ENCODE data around the gene TRAIP.
A peak's percentile ranks its signal among the peaks of the same experiment; 100 is the strongest.
"Not testable (repeated sequence)": the region's sequence is repeated elsewhere in the genome, so short reads cannot be mapped to it uniquely, and the experiment has no call there.

The TRAIP gene

DNA sequence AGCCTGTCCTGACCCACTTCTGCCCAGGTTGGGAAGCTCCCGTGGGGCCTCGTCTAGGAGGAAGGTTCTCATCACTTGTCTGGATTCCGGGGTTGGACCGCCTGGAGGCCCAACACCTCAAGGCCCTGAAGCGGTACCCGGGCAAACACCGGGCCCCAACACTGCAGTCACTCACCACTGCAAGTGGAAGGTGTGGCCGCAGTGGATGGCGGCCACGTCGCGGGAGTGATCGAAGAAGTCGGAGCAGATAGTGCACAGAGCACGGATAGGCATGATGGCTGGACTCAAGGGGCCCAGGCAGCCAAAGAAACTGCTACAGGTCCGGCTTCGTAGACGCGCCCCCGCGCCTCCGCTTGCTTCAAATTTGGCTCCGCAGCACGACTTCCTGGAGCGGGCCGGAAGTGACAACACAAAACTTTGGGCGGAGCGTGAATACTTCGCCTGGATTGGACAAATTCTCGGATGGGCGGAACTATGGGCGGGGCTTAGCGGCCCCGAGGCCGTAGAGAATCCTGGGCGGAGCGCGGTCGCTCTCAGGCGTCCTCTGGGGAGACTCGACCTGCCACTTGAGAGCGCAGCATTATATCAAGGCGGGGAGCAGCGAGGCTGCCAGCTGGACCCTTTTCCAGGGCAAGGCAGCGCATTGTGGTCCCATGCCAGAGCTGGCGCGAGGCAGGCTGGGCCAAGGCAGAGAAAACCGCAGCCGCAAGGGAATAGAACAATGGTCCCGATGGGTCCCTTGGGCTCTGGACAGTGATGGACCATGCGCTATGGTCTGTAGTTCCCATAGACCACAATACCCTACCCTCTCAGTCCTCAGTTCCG is at the start of gene TRAIP:
Gene TRAIP, minus strand, starts transcription at position 384 of the 825 bp plus-strand sequence. Its CDS starts 111 bp downstream, at position 273.
- DNase-seq: peak; percentile 71

DNA sequence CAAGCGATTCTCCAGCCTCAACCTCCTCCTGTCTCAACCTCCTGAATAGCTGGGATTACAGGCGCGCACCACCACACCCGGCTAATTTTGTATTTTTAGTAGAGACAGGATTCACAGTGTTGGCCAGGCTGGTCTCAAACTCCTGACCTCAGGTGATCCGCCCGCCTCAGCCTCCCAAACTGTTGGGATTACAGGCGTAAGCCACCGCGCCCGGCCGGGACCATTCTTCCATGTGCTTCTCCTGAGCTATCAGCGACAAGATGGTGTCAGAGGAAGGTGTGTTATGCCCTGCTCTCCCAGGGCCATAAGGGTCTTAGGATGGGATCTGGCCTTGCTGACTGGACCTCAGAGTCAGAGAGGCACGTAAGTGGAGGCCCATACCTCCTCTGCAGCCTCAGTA is 48.1 kb upstream of the TRAIP start:
- not testable (repeated sequence) for DNase-seq

DNA sequence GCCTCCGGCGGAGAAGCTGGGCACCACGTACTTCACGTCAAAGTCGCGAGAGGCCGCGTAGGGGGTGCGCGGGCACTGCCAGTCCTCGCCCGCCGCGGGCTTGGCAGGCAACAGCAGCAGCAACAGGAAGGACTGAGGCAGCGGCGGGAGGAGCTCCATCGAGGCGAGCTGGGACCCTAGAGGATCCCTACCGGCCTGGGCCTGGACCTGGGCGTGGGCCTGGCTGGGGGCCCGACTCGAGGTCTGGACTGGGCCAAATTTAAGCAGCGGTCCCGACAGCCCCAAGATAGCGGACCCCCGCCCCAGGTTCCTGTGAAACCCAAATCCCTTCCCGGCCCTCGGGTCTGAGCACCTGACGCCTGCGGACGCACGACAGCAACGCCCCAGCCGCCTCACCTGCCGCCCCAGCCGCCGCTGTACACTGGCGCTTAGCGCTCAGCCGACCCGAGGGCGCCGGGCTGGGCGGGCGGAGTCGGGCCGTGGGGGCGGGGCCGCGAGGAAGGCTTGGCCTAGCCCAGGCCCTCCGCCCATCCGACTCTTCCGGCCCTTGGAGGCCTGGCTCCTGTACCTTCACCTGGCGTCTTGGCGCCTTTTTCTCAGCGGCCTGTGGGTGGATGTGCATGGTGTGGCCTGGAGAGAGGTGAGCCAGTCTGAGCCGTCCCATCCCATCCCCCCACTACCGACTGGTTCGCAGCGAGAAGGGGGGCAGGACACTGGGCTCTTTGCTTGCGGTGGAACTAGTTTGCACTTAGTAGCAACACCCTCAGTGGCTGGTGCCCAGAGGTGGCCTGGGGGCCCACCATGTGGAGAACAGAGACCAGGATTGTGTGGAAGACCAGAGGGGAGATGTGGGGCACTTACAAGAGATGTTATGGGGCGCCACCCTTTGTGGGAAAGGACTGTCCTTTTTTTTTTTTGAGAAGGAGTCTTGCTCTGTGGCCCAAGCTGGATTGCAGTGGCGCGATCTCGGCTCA is 47.4 kb upstream of the TRAIP start, which contains the start of gene MST1R:
Gene MST1R, minus strand, starts transcription at position 423 of the 974 bp plus-strand sequence. Its CDS starts 264 bp downstream, at position 159.
- DNase-seq: peak; percentile 89

GRCh38 chr3:49902511-49903345 is 46.4 kb upstream of the TRAIP start:
- no peak for DNase-seq

- DNase-seq: no peak
Measured at GRCh38 chr3:49901366-49902339, 45.3 kb upstream of the TRAIP start.

- DNase-seq: peak; percentile 39
Measured at GRCh38 chr3:49900491-49901153, 44.3 kb upstream of the TRAIP start.

DNA sequence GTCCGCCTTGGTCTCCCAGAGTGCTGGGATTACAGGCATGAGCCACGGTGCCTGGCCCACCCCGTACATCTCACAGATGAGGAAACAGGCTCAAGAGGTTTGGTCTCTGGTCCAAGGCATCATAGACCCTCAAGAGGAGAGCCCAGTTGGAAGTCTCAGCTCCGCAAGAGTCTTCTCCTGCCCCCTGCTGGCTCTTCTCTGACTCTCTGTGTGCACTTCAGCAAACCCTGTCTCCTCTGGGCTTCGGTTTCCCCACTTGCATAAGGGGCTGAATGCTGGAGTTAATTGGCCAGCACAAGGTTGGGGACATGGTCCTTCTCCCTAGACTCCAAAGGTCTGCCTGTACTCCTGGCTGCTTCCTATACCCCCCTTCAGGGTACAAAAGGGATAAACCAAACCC is 43.5 kb upstream of the TRAIP start:
- no peak for DNase-seq

- DNase-seq: no peak
Measured at GRCh38 chr3:49898991-49899390, 42.6 kb upstream of the TRAIP start.

- DNase-seq: no peak
Measured at GRCh38 chr3:49896345-49896744, 40.0 kb upstream of the TRAIP start.

DNA sequence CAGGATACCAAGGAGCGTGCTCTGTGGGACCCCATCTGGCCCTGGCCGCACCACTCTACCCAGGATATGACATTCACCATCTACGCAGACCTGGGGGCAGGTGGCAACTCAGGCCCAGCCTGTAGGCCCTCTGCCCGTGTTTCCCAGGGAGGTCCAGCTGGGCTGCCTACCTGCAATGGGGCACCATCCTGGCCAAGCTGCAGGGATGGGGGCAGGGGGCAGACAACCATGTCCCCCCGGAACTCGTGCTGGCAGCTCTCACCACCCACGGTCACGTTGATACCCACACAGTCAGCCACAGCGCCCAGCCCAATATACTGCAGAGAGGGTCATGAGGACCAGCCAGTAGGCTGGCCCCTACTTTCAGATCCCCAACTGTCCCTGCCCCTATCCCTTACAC is 39.4 kb upstream of the TRAIP start:
- DNase-seq: no peak

DNA sequence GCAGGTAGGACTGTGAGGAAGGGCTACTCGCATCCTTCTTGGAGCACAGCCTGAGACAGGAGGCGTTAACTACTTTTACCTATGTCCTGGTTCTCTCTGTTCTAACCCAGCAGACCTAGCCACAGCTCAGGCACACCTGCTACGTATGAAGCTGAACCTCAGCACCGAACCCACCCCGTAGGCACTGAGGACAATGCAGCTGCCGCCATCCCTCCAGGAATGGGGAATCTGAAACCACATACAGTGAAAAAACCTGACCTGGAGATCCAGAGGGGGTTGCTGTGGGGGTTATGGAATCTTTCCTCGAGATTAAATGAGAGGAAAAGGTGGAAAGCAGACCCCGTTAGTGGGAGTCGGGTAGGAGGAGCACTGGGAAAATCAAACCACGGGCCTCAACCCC is 32.9 kb upstream of the TRAIP start:
- no peak for DNase-seq

DNA sequence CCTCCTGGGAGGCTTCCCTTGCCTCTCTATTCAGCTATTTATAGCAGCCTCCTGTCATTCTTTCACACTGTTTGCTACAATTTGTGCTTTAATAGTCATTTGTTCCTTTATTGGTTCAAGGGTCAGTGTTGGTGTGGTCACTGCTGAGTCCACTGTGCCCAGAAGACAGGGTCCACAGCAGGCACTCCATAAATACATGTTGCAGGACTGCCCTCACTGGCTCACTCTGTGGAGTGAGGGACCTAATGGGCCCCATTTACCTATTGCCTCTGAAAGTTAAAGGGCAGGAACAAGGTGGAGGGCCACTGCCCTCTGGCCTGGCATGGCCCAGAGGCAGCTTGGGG is 30.5 kb upstream of the TRAIP start:
- no peak for DNase-seq

DNA sequence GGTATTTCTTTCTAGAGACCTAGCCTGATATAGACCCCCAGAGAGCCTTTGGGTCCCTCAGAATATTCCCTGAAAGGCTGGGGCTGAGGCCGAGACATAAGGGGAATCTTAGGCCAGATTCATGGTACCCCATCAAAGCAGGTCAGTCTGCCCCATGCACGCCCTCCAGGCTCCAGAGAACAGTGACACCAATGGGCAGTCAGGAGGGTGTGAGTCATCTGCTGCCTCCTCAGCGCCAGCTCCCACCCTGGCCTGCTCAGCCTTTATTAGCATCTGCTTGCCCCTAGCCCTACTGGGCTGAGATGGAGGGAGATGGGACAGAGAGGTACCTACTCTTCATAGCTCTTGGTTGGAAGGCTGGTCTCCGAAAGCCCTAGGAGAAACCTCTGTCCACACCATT is 27.6 kb upstream of the TRAIP start:
- DNase-seq: no peak

- no peak for DNase-seq
Measured at GRCh38 chr3:49882166-49882565, 25.8 kb upstream of the TRAIP start.

GRCh38 chr3:49880581-49881315 is 24.4 kb upstream of the TRAIP start:
- no peak for DNase-seq

- no peak for DNase-seq
Measured at GRCh38 chr3:49879721-49880120, 23.4 kb upstream of the TRAIP start.

DNA sequence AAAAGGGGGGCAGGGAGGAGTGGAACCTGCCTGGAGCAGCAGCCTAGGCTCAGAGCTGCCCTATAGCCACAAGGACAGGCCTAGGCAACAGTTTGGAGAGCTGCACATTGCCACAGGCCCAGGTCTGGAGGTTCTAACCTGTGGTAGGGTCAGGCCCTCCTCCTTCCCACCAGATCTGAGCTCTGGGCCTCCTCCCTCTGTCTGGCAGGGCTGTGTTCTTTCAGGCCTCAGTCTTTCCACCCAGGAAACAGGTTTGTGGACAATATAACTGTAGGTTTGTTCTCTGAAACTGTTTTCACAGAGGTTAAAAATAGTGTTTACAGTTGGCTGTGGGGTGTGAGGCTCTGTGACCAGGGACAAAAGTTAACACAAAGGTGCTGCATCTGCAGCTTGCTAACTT is 22.3 kb upstream of the TRAIP start:
- no peak for DNase-seq

- no peak for DNase-seq
Measured at GRCh38 chr3:49877716-49878115, 21.4 kb upstream of the TRAIP start.

DNA sequence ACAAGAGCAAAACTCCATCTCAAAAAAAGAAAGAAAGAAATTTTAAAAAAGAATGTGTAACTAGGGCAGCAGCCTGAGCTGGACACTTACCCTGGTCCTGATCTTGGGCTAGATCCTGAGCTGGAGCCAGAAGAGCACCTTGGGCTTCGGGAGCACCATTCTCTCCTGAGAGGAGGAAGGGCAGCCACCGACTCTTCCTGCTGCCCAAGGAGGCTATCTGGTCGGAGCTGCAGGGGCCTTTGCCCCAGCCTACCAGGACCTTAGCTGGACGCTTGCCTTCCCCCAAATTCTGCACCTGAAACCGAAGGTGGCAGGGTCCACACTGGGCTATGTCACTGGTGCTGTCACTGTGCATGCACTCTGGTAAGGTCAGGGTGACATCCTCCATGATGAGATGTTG is 20.2 kb upstream of the TRAIP start:
- no peak for DNase-seq

DNA sequence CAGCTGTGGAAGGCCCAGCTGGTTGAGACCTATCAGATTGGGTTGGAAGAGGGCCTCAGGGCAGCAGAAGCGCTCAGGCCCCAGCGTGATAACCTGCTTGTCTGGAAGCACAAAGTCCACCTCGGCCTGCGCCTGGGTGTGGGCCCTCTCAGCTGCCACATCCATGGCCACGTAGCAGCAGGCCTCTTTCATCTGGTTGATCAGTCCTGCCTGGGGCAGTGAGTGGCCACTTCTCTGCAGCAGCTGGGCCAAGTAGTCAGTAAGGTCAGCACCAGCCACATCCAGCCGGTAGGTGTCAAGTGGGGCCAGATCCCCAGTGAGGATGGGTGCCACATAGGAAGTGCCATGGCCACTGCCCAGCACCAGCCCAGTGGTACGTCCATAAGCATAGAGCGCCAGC is 17.3 kb upstream of the TRAIP start:
- DNase-seq: no peak
